Endodermal cell (in vitro differentiated cells): ENCODE data around the gene BACE1. TPM values are rescaled to one million over a fixed set of nuclear protein-coding genes. Genes with fewer than 3 reads are reported as not detected.

ENCODE experiments used
- DNase-seq: peaks from one replicate; pipeline ENCODE4 v3.0.0-alpha.2; 2017
- H3K27ac ChIP-seq: 2 replicates; pipeline ENCODE4 v1.5.1; 2013; ENCODE audit warnings: mild to moderate bottlenecking, low read depth, low read length, moderate library complexity
- H3K27me3 ChIP-seq: 2 replicates; pipeline ENCODE4 v1.6.1; 2013; ENCODE audit warnings: mild to moderate bottlenecking, low read length, moderate library complexity; ENCODE audit not compliant: insufficient read depth, control insufficient read depth, poor library complexity, severe bottlenecking
- H3K36me3 ChIP-seq: 2 replicates; pipeline ENCODE4 v1.7.0; 2013; ENCODE audit warnings: mild to moderate bottlenecking, low read length, moderate library complexity; ENCODE audit not compliant: control insufficient read depth, insufficient read depth
- H3K4me1 ChIP-seq: one replicate; pipeline ENCODE4 v1.7.0; 2013; ENCODE audit warnings: low read length; ENCODE audit not compliant: control insufficient read depth, insufficient read depth
- H3K4me3 ChIP-seq: 2 replicates; pipeline ENCODE4 v1.5.1; 2013; ENCODE audit warnings: mild to moderate bottlenecking, low read length, moderate library complexity
- H3K9ac ChIP-seq: 2 replicates; pipeline ENCODE4 v1.6.1; 2013; ENCODE audit warnings: mild to moderate bottlenecking, low read length, moderate library complexity; ENCODE audit not compliant: poor library complexity, severe bottlenecking; ENCODE audit errors: extremely low read depth
- H3K9me3 ChIP-seq: 2 replicates; pipeline ENCODE4 v1.6.1; 2013; ENCODE audit warnings: mild to moderate bottlenecking, low read length, moderate library complexity; ENCODE audit not compliant: control insufficient read depth
- H3K27ac Mint-ChIP-seq: 2 replicates; pipeline ENCODE4 v1.8.0; 2020; ENCODE audit warnings: mixed read lengths
- H3K27me3 Mint-ChIP-seq: 2 replicates; pipeline ENCODE4 v1.8.0; 2021; ENCODE audit warnings: mild to moderate bottlenecking, mixed read lengths; ENCODE audit not compliant: insufficient read depth
- H3K36me3 Mint-ChIP-seq: 2 replicates; pipeline ENCODE4 v1.8.0; 2020; ENCODE audit warnings: low read depth, mixed read lengths
- H3K4me1 Mint-ChIP-seq: 2 replicates; pipeline ENCODE4 v1.8.0; 2020; ENCODE audit warnings: mixed read lengths
- H3K4me3 Mint-ChIP-seq: 2 replicates; pipeline ENCODE4 v1.8.0; 2020; ENCODE audit warnings: mild to moderate bottlenecking, moderate library complexity, mixed read lengths
- H3K9me3 Mint-ChIP-seq: 2 replicates; pipeline ENCODE4 v1.8.0; 2020; ENCODE audit warnings: mild to moderate bottlenecking, mixed read lengths
- CTCF ChIP-seq: fragments of 200-600 bp; sonication (generic); conservative IDR thresholded peaks from 2 replicates; pipeline ENCODE4 v1.5.0; 2021; ENCODE audit warnings: antibody characterized with exemption, mild to moderate bottlenecking
- WGBS, 2 experiments: methylation state at CpG; one replicate each; pipeline versions ENCODE4 v1.1.5 to v1.1.7; 2013; ENCODE audit warnings: missing lambda C conversion rate in 2 of 2, mixed read lengths in 1 of 2; ENCODE audit not compliant: insufficient coverage in 1 of 2, insufficient read length in 1 of 2; 5-methylcytosine and 5-hydroxymethylcytosine counted together
- total RNA-seq, 2 donors: library from RNA; stranded (reverse); fragmentation: NEBNext Ultra II Directional in 1 of 2; extraction: Animal tissue kit (Norgen Biotek cat#: 25700) in 1 of 2; gene quantifications; 2 replicates in 1 of 2; 3 replicates in 1 of 2; pipeline ENCODE4 v1.2.1, GENCODE V29; 2021

The BACE1 gene
- total RNA-seq, 2 donors from 2014 or later = 20.8 to 21.7 TPM

GRCh38 chr11:117309310-117309709 lies 6.7 kb downstream of the BACE1 start:
- Histone ChIP-seq H3K4me3 (no peak overlapping the region), H3K9me3 (no peaks in the 10 kb centered on the region), H3K27ac (no peak overlapping the region), H3K9ac (no peak overlapping the region), H3K27me3 (no peaks in the 10 kb centered on the region), H3K36me3 (peaks cover 6% of the 10 kb centered on the region), H3K4me1 (peaks cover 5% of the 10 kb centered on the region)
- no peak overlapping the region for H3K4me3 Mint-ChIP-seq
- H3K4me1 Mint-ChIP-seq = peaks cover 12% of the 10 kb centered on the region
- H3K9me3 Mint-ChIP-seq = no peaks in the 10 kb centered on the region
- DNase-seq = no peak
- no peaks in the 10 kb centered on the region for H3K27me3 Mint-ChIP-seq
- no peak for TF ChIP-seq CTCF
- WGBS, 2 experiments = 93 to 98% methylated on average over 5 to 7 of the region's 7 CpGs
- no peak overlapping the region for H3K27ac Mint-ChIP-seq
- H3K36me3 Mint-ChIP-seq = peaks cover 3% of the 10 kb centered on the region

- Histone ChIP-seq H3K9me3 (no peaks in the 10 kb centered on the region), H3K27ac (no peak overlapping the region), H3K4me3 (no peak overlapping the region), H3K36me3 (peaks cover 6% of the 10 kb centered on the region), H3K9ac (no peak overlapping the region), H3K27me3 (no peaks in the 10 kb centered on the region), H3K4me1 (peaks cover 20% of the 10 kb centered on the region)
- no peak for DNase-seq
- Mint-ChIP-seq H3K4me3 (no peak overlapping the region), H3K9me3 (no peaks in the 10 kb centered on the region), H3K4me1 (peaks cover 30% of the 10 kb centered on the region), H3K36me3 (no peaks in the 10 kb centered on the region), H3K27me3 (peaks cover 1% of the 10 kb centered on the region), H3K27ac (no peak overlapping the region)
- TF ChIP-seq CTCF = no peak
- 87 to 91% methylated on average over 2 to 3 of the region's 3 CpGs for WGBS, 2 experiments
Measured at GRCh38 chr11:117305145-117305544, 10.9 kb downstream of the BACE1 start.

GRCh38 chr11:117303646-117304315 lies 12.3 kb downstream of the BACE1 start:
- Histone ChIP-seq H3K4me3 (no peak overlapping the region), H3K9ac (no peak overlapping the region), H3K27ac (no peak overlapping the region), H3K27me3 (no peaks in the 10 kb centered on the region), H3K4me1 (peaks cover 29% of the 10 kb centered on the region), H3K36me3 (peaks cover 6% of the 10 kb centered on the region), H3K9me3 (no peaks in the 10 kb centered on the region)
- Mint-ChIP-seq H3K36me3 (no peaks in the 10 kb centered on the region), H3K9me3 (no peaks in the 10 kb centered on the region), H3K4me3 (no peak overlapping the region), H3K27me3 (peaks cover 1% of the 10 kb centered on the region), H3K4me1 (peaks cover 42% of the 10 kb centered on the region), H3K27ac (no peak overlapping the region)
- 88 to 89% methylated on average over 3 to 4 of the region's 5 CpGs for WGBS, 2 experiments
- no peak for TF ChIP-seq CTCF
- DNase-seq = no peak
